Natural killer cell (primary cell): ENCODE measurements around the gene GLIPR2. TPM values are rescaled to one million over a fixed set of nuclear protein-coding genes. Genes with fewer than 3 reads are reported as not detected.

Experiments used
- ATAC-seq, 3 donors: fragments of 150-1000 bp in 2 of 3; fragments of 200-7000 bp in 1 of 3; cut with Tn5 transposase; 1 replicate in 1 of 3; 2 replicates in 2 of 3; pipeline ENCODE4 v1.10.0; 2021; ENCODE audit warnings: mild to moderate bottlenecking in 2 of 3, moderate library complexity in 2 of 3
- DNase-seq, 2 donors: peaks; one replicate each; pipeline versions ENCODE4 v3.0.0 to v3.0.0-alpha.2; 2013 to 2021; ENCODE audit warnings: mixed read lengths in 1 of 2
- H3K27ac ChIP-seq: one replicate; pipeline ENCODE4 v1.5.1; 2013; ENCODE audit warnings: mild to moderate bottlenecking, low read length
- H3K27me3 ChIP-seq: one replicate; pipeline ENCODE4 v1.6.1; 2013; ENCODE audit warnings: low read length; ENCODE audit not compliant: control insufficient read depth, insufficient read depth
- H3K36me3 ChIP-seq: one replicate; pipeline ENCODE4 v1.6.1; 2013; ENCODE audit warnings: low read length; ENCODE audit not compliant: control insufficient read depth, insufficient read depth
- H3K4me1 ChIP-seq: one replicate; pipeline ENCODE4 v1.6.1; 2013; ENCODE audit warnings: low read length; ENCODE audit not compliant: control insufficient read depth, insufficient read depth
- H3K4me3 ChIP-seq: one replicate; pipeline ENCODE4 v1.5.1; 2013; ENCODE audit warnings: low read length
- H3K9me3 ChIP-seq: one replicate; pipeline ENCODE4 v1.6.1; 2013; ENCODE audit warnings: low read length; ENCODE audit not compliant: control insufficient read depth, insufficient read depth
- H3K27ac Mint-ChIP-seq, 2 donors: one replicate each; pipeline ENCODE4 v1.8.0; 2022; ENCODE audit warnings: mild to moderate bottlenecking in 2 of 2, mixed read lengths in 2 of 2, moderate library complexity in 1 of 2
- H3K27me3 Mint-ChIP-seq, 2 donors: one replicate each; pipeline ENCODE4 v1.8.0; 2022; ENCODE audit warnings: low read depth in 2 of 2, mixed read lengths in 2 of 2
- H3K36me3 Mint-ChIP-seq: one replicate; pipeline ENCODE4 v1.8.0; 2022; ENCODE audit warnings: mixed read lengths
- H3K4me1 Mint-ChIP-seq, 2 donors: one replicate each; pipeline ENCODE4 v1.8.0; 2022; ENCODE audit warnings: mixed read lengths in 2 of 2
- H3K4me3 Mint-ChIP-seq: one replicate; pipeline ENCODE4 v1.8.0; 2022; ENCODE audit warnings: mild to moderate bottlenecking, moderate library complexity, mixed read lengths
- H3K9me3 Mint-ChIP-seq, 2 donors: one replicate each; pipeline ENCODE4 v1.8.0; 2022; ENCODE audit warnings: mixed read lengths in 2 of 2
- CTCF ChIP-seq: fragments of 200-600 bp; IDR thresholded peaks from one replicate; pipeline ENCODE4 v1.8.0; 2022; ENCODE audit warnings: antibody characterized with exemption
- WGBS: methylation state at CpG from one replicate; pipeline ENCODE4 v1.1.7; 2013; ENCODE audit warnings: missing lambda C conversion rate; ENCODE audit not compliant: insufficient coverage; 5-methylcytosine and 5-hydroxymethylcytosine counted together
- intact Hi-C: fragments of 100-400 bp; cut with micrococcal nuclease; formaldehyde crosslinking; loops from one replicate; pipeline ENCODE4 v1.14.2; 2022
- total RNA-seq, 4 donors: library from RNA; stranded (reverse); fragments of 120-200 nt in 1 of 4; gene quantifications; one replicate each; pipeline versions ENCODE4 v1.2.3 to v1.2.4, GENCODE V29; 2013 to 2022

GLIPR2 gene
- total RNA-seq, 3 donors from 2014 or later (not counting 1 experiment from before 2014, with no cell fraction given) = 124 to 135 (median 125) TPM

GRCh38 chr9:36092014-36092413 is 44.5 kb upstream of the GLIPR2 start:
- no peak for ATAC-seq
- peak overlapping the region; percentile 64 for H3K27ac ChIP-seq

DNA sequence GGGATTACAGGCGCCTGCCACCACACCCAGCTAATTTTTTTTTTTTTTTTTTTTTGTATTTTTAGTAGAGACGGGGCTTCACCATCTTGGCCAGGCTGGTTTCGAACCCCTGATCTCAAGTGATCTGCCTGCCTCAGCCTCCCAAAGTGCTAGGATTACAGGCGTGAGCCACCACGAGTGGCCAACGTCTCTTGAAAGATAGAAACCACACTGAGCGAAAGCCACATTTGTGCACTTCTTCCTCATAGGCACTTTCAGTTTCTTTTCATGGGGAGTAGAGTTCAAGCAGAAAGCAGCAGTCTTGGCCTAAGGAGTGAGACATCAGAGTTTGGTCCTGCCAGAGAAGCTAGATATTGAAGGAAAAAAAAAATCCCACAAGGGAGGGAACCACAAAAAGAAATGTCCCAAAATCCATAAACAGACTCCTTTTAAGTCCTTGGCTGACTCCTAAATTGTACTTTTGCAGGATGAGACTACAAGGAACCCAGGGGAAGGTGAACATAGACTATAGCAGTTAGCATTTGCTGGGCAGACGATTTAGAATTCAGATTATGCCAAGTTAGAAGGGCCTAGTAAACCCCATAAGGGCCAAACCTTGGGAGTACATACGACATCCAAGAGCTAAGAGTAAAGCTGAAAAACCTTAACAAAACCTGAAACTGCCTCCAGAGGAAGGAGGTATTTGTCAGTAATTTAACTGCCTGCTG is 43.9 kb upstream of the GLIPR2 start:
- no peaks in the 10 kb centered on the region for H3K36me3 ChIP-seq
- intact Hi-C loops = no loop called here
- peak; percentile 78 to 98 (median 96) for ATAC-seq

More at GRCh38 chr9:36092014-36092413, 44.5 kb upstream of the GLIPR2 start:
- no peaks in the 10 kb centered on the region for H3K9me3 ChIP-seq
- H3K4me3 ChIP-seq = no peak overlapping the region
- H3K4me1 Mint-ChIP-seq = peaks cover 13 to 15% of the 10 kb centered on the region in 2 donors
- no peaks in the 10 kb centered on the region for H3K36me3 Mint-ChIP-seq
- H3K27me3 ChIP-seq = no peaks in the 10 kb centered on the region
- H3K4me3 Mint-ChIP-seq = no peak overlapping the region
- no peaks in the 10 kb centered on the region for H3K36me3 ChIP-seq
- no peaks in the 10 kb centered on the region for H3K27me3 Mint-ChIP-seq
- no peak for TF ChIP-seq CTCF
- intact Hi-C loops = no loop called here
- H3K9me3 Mint-ChIP-seq = no peaks in the 10 kb centered on the region
- no CpG with 5 or more reads among the region's 1 CpG for WGBS
- no peak for DNase-seq
- H3K4me1 ChIP-seq = peaks cover 7% of the 10 kb centered on the region
- peak overlapping the region; percentile 88 to 91 for H3K27ac Mint-ChIP-seq

DNA sequence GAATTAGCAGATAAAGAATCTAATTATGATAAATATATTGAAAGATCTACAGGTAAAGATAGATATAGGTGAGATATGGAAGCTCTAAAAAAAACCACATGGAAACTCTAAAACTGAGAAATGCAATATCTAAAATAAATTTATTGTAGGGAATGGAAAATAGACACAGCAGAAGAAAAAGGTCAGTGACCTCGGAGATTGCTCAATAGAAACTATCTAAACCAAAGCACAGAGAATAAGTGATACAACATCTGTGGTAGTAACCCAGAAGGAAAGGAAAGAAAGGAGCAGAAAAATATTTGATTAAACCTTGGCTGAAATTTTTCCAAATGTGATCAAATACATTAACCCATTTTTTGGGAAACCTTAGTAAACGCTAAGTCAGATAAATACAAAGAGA is 43.1 kb upstream of the GLIPR2 start:
- H3K4me1 Mint-ChIP-seq = peaks cover 13 to 15% of the 10 kb centered on the region in 2 donors
- ATAC-seq (no peak), DNase-seq (no peak)
- H3K4me3 Mint-ChIP-seq = no peak overlapping the region
- H3K36me3 Mint-ChIP-seq = no peaks in the 10 kb centered on the region
- no peak for TF ChIP-seq CTCF
- WGBS = 80% methylated on average over 1 of the region's 2 CpGs
- H3K9me3 Mint-ChIP-seq = no peaks in the 10 kb centered on the region
- peak overlapping the region; percentile 88 to 91 for H3K27ac Mint-ChIP-seq
- Histone ChIP-seq H3K4me3 (no peak overlapping the region), H3K4me1 (peaks cover 7% of the 10 kb centered on the region), H3K27ac (no peak overlapping the region), H3K9me3 (no peaks in the 10 kb centered on the region), H3K36me3 (no peaks in the 10 kb centered on the region), H3K27me3 (no peaks in the 10 kb centered on the region)
- H3K27me3 Mint-ChIP-seq = no peaks in the 10 kb centered on the region
- intact Hi-C loops = no loop called here

More for the DNA sequence above, 43.9 kb upstream of the GLIPR2 start:
- no peak overlapping the region for H3K4me3 Mint-ChIP-seq
- H3K36me3 Mint-ChIP-seq = no peaks in the 10 kb centered on the region
- Histone ChIP-seq H3K27me3 (no peaks in the 10 kb centered on the region), H3K4me3 (no peak overlapping the region), H3K9me3 (no peaks in the 10 kb centered on the region), H3K27ac (peak overlapping the region; percentile 64), H3K4me1 (peaks cover 7% of the 10 kb centered on the region)
- H3K27ac Mint-ChIP-seq = peak overlapping the region; percentile 88 to 91
- H3K27me3 Mint-ChIP-seq = no peaks in the 10 kb centered on the region
- no peak for TF ChIP-seq CTCF
- WGBS = 45% methylated on average over 7 of the region's 9 CpGs
- no peaks in the 10 kb centered on the region for H3K9me3 Mint-ChIP-seq
- DNase-seq = peak in 1 of 2 donors; percentile 67
- H3K4me1 Mint-ChIP-seq = peaks cover 13 to 15% of the 10 kb centered on the region in 2 donors
